IPS-18c (cell line): ENCODE results near the gene KCNK16.
"Not testable (repeated sequence)": the region's sequence is repeated elsewhere in the genome, so short reads cannot be mapped to it uniquely, and the experiment has no call there.

Experiments
- H3K4me3 ChIP-seq: 2 replicates; pipeline ENCODE4 v1.7.0; 2013; ENCODE audit warnings: low read depth, mild to moderate bottlenecking, low read length, moderate library complexity; ENCODE audit not compliant: insufficient read depth
- H3K9me3 ChIP-seq: one replicate; pipeline ENCODE4 v1.6.1; 2013; ENCODE audit warnings: mild to moderate bottlenecking, low read length, moderate library complexity; ENCODE audit not compliant: control insufficient read depth, insufficient read depth

KCNK16 gene

GRCh38 chr6:39296745-39297640, 25.5 kb downstream of the KCNK16 start:
- no peaks in the 10 kb centered on the region for H3K9me3 ChIP-seq
- H3K4me3 ChIP-seq = no peak overlapping the region

GRCh38 chr6:39295611-39296011, 26.9 kb downstream of the KCNK16 start:
- H3K4me3 ChIP-seq = no peak overlapping the region
- no peaks in the 10 kb centered on the region for H3K9me3 ChIP-seq

- Histone ChIP-seq H3K9me3 (no peaks in the 10 kb centered on the region), H3K4me3 (no peak overlapping the region)
Measured at GRCh38 chr6:39294899-39295298, 27.6 kb downstream of the KCNK16 start.

DNA sequence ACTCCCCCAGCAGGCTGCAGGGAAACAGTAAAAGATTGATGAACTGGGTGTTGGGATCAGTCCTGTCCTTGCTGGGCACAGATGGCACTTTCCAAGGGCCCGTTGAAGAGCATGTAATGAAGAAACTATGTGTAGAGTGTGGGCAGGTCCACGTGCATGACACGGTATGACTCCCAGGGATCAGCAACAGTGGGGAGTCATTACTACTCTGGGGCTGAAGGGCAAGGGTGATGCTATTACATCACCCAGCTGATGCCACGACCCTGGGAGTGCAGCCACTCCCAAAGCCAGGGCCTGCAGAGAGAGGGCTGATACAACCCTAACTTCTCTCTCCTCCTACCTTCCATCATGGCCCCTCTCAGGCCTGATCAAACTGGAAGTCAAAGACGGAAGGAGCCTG, 28.4 kb downstream of the KCNK16 start:
- Histone ChIP-seq H3K4me3 (no peak overlapping the region), H3K9me3 (no peaks in the 10 kb centered on the region)

DNA sequence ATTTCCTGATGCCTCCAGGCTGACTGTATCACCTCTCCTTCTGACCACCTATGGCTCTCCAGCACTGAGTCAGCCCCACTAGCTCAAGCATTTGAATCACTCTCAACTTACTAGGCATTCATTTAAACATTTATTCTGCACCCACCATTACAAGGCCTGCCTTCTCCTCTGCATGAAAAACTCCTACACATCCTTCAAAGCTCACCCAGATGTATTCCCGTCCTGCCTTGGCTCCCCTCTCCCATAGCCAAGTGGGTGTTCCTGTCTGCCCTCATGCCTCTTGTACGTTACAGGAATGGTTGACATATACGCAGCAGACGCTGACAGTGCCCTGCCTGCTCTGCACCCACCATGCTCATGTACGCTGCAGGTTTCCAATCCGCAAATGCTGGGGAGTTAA, 29.9 kb downstream of the KCNK16 start:
- no peak overlapping the region for H3K4me3 ChIP-seq

GRCh38 chr6:39289490-39289889, 33.0 kb downstream of the KCNK16 start:
- H3K4me3 ChIP-seq = no peak overlapping the region
- no peaks in the 10 kb centered on the region for H3K9me3 ChIP-seq

More for the DNA sequence above, 29.9 kb downstream of the KCNK16 start:
- no peaks in the 10 kb centered on the region for H3K9me3 ChIP-seq

DNA sequence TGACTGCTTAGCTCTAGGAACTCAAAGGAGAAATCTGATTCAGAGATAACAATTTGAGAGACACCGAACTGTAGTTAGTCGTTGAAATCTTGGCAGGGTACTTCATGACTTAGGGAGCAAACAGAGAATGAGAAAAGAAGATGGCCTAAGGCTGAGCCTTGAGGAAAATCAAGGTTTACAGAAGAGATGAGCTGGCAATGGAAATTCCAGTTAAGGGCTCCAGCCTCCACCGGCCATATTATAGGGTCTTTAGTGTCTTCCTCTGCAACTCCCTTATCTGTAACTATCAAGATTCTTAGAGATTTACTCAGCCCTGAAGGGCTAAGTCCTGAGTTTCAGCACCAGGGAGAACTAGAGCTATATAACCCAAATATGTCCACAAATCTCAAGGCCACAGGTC, 34.9 kb downstream of the KCNK16 start:
- Histone ChIP-seq H3K4me3 (no peak overlapping the region), H3K9me3 (no peaks in the 10 kb centered on the region)

GRCh38 chr6:39286596-39286995, 35.9 kb downstream of the KCNK16 start:
- H3K4me3 ChIP-seq, H3K9me3 ChIP-seq: not testable (repeated sequence)

GRCh38 chr6:39282774-39283173, 39.7 kb downstream of the KCNK16 start:
- H3K4me3 ChIP-seq = no peak overlapping the region
- H3K9me3 ChIP-seq = no peaks in the 10 kb centered on the region

- no peak overlapping the region for H3K4me3 ChIP-seq
- H3K9me3 ChIP-seq = no peaks in the 10 kb centered on the region
Measured at GRCh38 chr6:39281312-39281980, 41.1 kb downstream of the KCNK16 start.

DNA sequence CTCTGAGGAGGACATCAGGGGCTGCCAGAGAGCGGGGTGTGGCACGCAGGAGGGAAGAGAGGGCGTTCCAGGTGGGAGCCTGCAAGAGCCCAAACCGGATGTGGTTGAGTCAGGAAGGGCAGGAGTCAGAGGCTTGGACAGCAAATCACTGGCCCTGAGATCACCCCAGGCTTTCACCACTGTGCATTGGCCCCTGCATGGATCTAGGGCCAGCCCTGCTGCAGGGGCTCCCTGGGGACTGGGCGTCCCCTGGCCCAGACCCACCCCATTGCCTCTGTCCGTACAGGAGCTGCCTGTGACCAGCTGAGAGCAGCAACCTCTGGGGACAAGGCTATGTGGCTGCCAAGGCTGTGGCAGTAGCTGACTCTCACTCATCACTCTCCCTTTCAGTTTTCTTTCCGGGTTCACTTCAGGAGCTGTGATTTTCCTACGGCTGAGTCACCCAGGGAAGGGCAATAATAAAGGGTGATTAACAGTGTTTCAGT, 42.2 kb downstream of the KCNK16 start:
- H3K9me3 ChIP-seq = no peaks in the 10 kb centered on the region
- no peak overlapping the region for H3K4me3 ChIP-seq

GRCh38 chr6:39279539-39279938, 43.0 kb downstream of the KCNK16 start:
- Histone ChIP-seq H3K4me3 (no peak overlapping the region), H3K9me3 (no peaks in the 10 kb centered on the region)

DNA sequence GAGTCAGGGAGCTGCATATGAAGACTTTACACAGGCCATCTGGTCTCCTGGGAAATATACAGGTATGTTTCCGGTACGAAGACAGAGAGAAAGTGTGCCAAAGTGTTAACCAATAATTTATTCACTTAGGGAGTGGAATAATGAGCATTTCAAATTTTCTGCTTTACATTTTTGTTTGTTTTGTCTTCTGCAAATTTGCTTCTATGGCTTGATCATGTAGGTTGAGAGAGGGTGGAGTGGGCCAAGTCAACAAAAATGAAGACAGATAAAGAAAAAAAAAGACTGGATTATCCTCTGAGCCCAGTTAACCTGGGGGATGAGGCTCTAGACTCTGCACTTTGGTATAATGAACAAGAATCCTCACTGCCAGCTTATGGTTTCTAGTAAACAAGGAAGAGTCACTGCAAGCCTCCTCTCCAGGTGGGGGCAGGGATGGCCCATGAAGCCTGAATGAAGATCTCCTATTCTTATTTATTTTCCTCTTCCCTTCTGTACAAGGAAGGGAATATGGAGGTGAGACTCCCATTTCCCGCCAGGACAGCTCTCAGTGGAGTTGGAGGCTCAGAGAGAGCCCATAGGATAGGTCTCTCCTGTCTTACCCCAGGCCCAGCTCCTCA, 46.0 kb downstream of the KCNK16 start:
- Histone ChIP-seq H3K4me3 (no peak overlapping the region), H3K9me3 (no peaks in the 10 kb centered on the region)

GRCh38 chr6:39274903-39275302, 47.6 kb downstream of the KCNK16 start:
- H3K4me3 ChIP-seq = no peak overlapping the region

GRCh38 chr6:39274471-39274870, 48.0 kb downstream of the KCNK16 start:
- Histone ChIP-seq H3K9me3 (no peaks in the 10 kb centered on the region), H3K4me3 (no peak overlapping the region)

More at GRCh38 chr6:39274903-39275302, 47.6 kb downstream of the KCNK16 start:
- no peaks in the 10 kb centered on the region for H3K9me3 ChIP-seq

GRCh38 chr6:39273406-39273821, 49.1 kb downstream of the KCNK16 start:
- Histone ChIP-seq H3K9me3 (no peaks in the 10 kb centered on the region), H3K4me3 (no peak overlapping the region)

- no peak overlapping the region for H3K4me3 ChIP-seq
- H3K9me3 ChIP-seq = no peaks in the 10 kb centered on the region
Measured at GRCh38 chr6:39269961-39270360, 52.5 kb downstream of the KCNK16 start.

DNA sequence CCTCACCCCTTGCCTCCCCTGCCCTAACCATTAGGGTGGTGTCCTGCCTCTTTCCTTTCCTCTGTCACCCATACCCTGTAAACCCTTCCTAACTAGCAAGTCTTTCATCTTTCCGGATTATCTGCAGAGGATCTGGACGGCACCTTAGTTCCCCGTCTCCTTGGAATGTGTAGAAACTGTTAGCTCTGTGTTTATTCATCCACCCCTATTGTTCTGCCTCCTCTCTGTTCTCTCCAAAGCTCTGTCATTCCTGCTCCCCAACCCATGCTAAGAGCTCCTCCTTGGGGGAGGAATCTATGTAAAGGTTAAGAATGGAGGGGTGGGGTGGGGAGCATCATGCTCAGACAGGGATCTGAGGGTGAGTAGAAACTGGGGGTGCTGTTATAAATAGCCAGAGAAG, 53.8 kb downstream of the KCNK16 start:
- H3K4me3 ChIP-seq = no peak overlapping the region; the same call in 1 of the 2 replicates
- no peaks in the 10 kb centered on the region for H3K9me3 ChIP-seq
